Muscle of leg (tissue), 11 donors: Measurements from ENCODE around the gene KMT2E. TPM values are rescaled to one million over a fixed set of nuclear protein-coding genes. Genes with fewer than 3 reads are reported as not detected.
A peak's percentile ranks its signal among the peaks of the same experiment; 100 is the strongest.

Source experiments
- DNase-seq: peaks from one replicate; pipeline ENCODE4 v3.0.0; 2013
- H3K27ac ChIP-seq: one replicate; pipeline ENCODE4 v1.5.1; 2013; ENCODE audit warnings: mild to moderate bottlenecking, low read length, control low read depth
- H3K27me3 ChIP-seq: one replicate; pipeline ENCODE4 v1.6.1; 2013; ENCODE audit warnings: low read length; ENCODE audit not compliant: control insufficient read depth, insufficient read depth
- H3K36me3 ChIP-seq: one replicate; pipeline ENCODE4 v1.6.1; 2013; ENCODE audit warnings: low read length; ENCODE audit not compliant: control insufficient read depth, insufficient read depth
- H3K4me1 ChIP-seq: one replicate; pipeline ENCODE4 v1.6.1; 2013; ENCODE audit warnings: low read length; ENCODE audit not compliant: control insufficient read depth, insufficient read depth
- H3K4me3 ChIP-seq: one replicate; pipeline ENCODE4 v1.5.1; 2013; ENCODE audit warnings: low read length, control low read depth
- H3K9me3 ChIP-seq: replicated peaks from 2 replicates; pipeline ENCODE4 v1.6.1; 2013; ENCODE audit warnings: low read depth, low read length; ENCODE audit not compliant: control insufficient read depth
- WGBS: methylation state at CpG from one replicate; pipeline ENCODE4 v1.1.5; 2013; ENCODE audit warnings: missing lambda C conversion rate; ENCODE audit not compliant: insufficient coverage; 5-methylcytosine and 5-hydroxymethylcytosine counted together
- polyA plus RNA-seq, 8 donors: library from polyadenylated mRNA; unstranded; fragments of 120-200 nt; gene quantifications; one replicate each; pipeline versions ENCODE4 v1.2.1 to v1.2.3, GENCODE V29; 2013; ENCODE audit warnings: inconsistent platforms in 1 of 8, low replicate concordance in 1 of 8; ENCODE audit not compliant: insufficient read length in 8 of 8, insufficient read depth in 1 of 8
- total RNA-seq: library from RNA; stranded (reverse); fragments of 120-200 nt; gene quantifications from one replicate; pipeline ENCODE4 v1.2.4, GENCODE V29; 2013

KMT2E gene
- total and polyA plus RNA-seq, 9 donors: 28.5 to 55.5 (median 36.1) TPM

GRCh38 chr7:105014693-105015389, 836 bp downstream of the KMT2E start:
- Histone ChIP-seq H3K4me1 (peaks cover 3% of the 10 kb centered on the region), H3K4me3 (peak overlapping the region; percentile 98), H3K36me3 (peaks cover 2% of the 10 kb centered on the region), H3K27me3 (no peaks in the 10 kb centered on the region), H3K9me3 (no peaks in the 10 kb centered on the region), H3K27ac (peak overlapping the region; percentile 100)
- WGBS: 0% methylated on average over 8 of the region's 22 CpGs
- DNase-seq: peak; percentile 82

GRCh38 chr7:105015390-105015965, 1.5 kb downstream of the KMT2E start:
- peak overlapping the region; percentile 98 for H3K4me3 ChIP-seq
- WGBS: 0% methylated on average over 2 of the region's 10 CpGs
- peak; percentile 77 for DNase-seq
- H3K4me1 ChIP-seq: peaks cover 2% of the 10 kb centered on the region
- H3K9me3 ChIP-seq: no peaks in the 10 kb centered on the region
- peak overlapping the region; percentile 100 for H3K27ac ChIP-seq
- H3K27me3 ChIP-seq: no peaks in the 10 kb centered on the region
- no peaks in the 10 kb centered on the region for H3K36me3 ChIP-seq

- WGBS: no CpG with 5 or more reads among the region's 3 CpGs
- H3K4me1 ChIP-seq: no peaks in the 10 kb centered on the region
Observed at GRCh38 chr7:105016068-105016708, 2.2 kb downstream of the KMT2E start.

DNA sequence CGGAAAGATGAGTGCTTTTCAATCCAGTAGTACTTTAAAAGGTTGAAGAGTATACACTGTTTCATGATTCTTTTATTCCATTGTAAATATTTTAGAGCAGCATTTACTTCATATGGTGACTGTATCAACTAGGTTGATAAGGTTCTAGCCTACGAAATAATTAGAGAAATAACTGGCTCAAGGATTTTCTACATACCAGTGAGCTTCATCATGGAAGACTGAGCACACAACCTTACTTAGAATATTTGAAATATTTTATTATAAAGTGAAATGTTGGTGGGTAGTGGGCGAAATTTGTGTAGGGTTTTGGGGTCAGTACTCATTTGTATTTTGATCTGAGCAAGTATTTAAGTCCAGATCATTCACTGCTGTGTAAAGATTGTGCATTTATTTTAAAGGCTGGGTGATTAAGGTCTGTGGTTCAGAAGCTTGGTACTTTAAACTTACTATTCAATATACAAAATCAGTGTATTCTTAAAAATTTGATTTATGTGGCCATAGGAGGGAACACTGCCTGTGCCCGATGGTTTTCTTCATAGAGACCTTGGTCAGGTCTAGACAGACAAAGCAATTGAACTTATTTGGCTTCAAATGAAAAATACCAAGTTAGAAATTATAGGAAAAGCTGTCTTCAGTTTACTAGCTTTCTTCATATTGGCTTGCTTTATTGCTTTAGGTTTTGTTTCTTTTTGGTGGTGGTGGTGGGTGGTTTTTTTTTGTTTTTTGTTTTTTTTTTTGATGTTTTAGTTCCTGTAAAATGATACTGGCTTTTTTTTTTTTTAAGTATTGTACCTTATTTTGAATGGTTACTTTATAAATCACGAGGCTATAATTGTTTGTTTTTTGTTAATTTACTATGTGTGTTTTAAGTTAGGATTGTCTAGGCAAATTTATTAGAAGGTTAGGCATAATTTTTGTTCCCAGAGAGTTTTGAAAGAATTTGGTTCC, 3.0 kb downstream of the KMT2E start:
- Histone ChIP-seq H3K4me1 (no peaks in the 10 kb centered on the region), H3K27me3 (no peaks in the 10 kb centered on the region), H3K4me3 (peak overlapping the region; percentile 98), H3K9me3 (no peaks in the 10 kb centered on the region), H3K36me3 (no peaks in the 10 kb centered on the region), H3K27ac (peak overlapping the region; percentile 100)
- no peak for DNase-seq
- WGBS: no CpG with 5 or more reads among the region's 5 CpGs

More at GRCh38 chr7:105016068-105016708, 2.2 kb downstream of the KMT2E start:
- DNase-seq: no peak
- no peaks in the 10 kb centered on the region for H3K9me3 ChIP-seq
- H3K36me3 ChIP-seq: no peaks in the 10 kb centered on the region
- H3K4me3 ChIP-seq: peak overlapping the region; percentile 98
- peak overlapping the region; percentile 100 for H3K27ac ChIP-seq
- no peaks in the 10 kb centered on the region for H3K27me3 ChIP-seq

- Histone ChIP-seq H3K27me3 (no peaks in the 10 kb centered on the region), H3K4me3 (no peak overlapping the region), H3K9me3 (no peaks in the 10 kb centered on the region), H3K36me3 (no peaks in the 10 kb centered on the region), H3K4me1 (no peaks in the 10 kb centered on the region), H3K27ac (no peak overlapping the region)
- WGBS: no CpG with 5 or more reads among the region's 4 CpGs
- peak; percentile 30 for DNase-seq
Observed at GRCh38 chr7:105017657-105018365, 3.8 kb downstream of the KMT2E start.

GRCh38 chr7:105019269-105019668, 5.3 kb downstream of the KMT2E start:
- WGBS: no CpG with 5 or more reads among the region's 3 CpGs
- Histone ChIP-seq H3K27me3 (no peaks in the 10 kb centered on the region), H3K27ac (no peak overlapping the region), H3K4me1 (no peaks in the 10 kb centered on the region), H3K36me3 (no peaks in the 10 kb centered on the region), H3K9me3 (no peaks in the 10 kb centered on the region), H3K4me3 (no peak overlapping the region)
- no peak for DNase-seq

- Histone ChIP-seq H3K27me3 (no peaks in the 10 kb centered on the region), H3K4me1 (no peaks in the 10 kb centered on the region), H3K36me3 (no peaks in the 10 kb centered on the region), H3K9me3 (no peaks in the 10 kb centered on the region), H3K4me3 (no peak overlapping the region), H3K27ac (no peak overlapping the region)
- DNase-seq: no peak
- WGBS: no CpG with 5 or more reads among the region's 3 CpGs
Observed at GRCh38 chr7:105020926-105021325, 6.9 kb downstream of the KMT2E start.

DNA sequence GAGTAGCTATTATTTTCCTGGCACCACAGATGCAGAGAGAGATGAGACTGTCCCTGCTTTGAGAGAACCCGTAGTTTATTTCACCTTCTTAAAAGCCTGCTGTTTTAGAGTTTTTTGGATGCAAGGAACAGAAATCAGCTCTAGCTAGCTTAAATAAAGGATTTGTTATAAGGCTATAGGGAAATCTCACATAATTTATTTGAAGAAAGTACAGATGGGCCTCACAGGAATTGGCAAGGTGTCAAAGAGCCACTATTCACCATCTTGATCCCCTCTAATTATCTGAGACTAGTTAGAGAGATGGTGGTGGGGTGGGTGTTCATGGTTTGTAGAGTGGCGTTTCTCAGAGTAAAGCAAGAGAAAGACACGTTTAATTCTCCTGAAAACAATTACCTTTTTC, 7.3 kb downstream of the KMT2E start:
- no peak for DNase-seq
- Histone ChIP-seq H3K9me3 (no peaks in the 10 kb centered on the region), H3K4me1 (no peaks in the 10 kb centered on the region), H3K27ac (no peak overlapping the region), H3K4me3 (no peak overlapping the region), H3K27me3 (no peaks in the 10 kb centered on the region), H3K36me3 (no peaks in the 10 kb centered on the region)
- no CpG with 5 or more reads among the region's 3 CpGs for WGBS

GRCh38 chr7:105021967-105022366, 8.0 kb downstream of the KMT2E start:
- H3K27ac ChIP-seq: no peak overlapping the region
- no peaks in the 10 kb centered on the region for H3K36me3 ChIP-seq
- H3K4me3 ChIP-seq: no peak overlapping the region
- no peaks in the 10 kb centered on the region for H3K9me3 ChIP-seq
- WGBS: no CpG with 5 or more reads among the region's 3 CpGs
- no peaks in the 10 kb centered on the region for H3K27me3 ChIP-seq
- no peak for DNase-seq
- H3K4me1 ChIP-seq: no peaks in the 10 kb centered on the region
